GM15510 (cell line): ENCODE results near the gene RHOXF2.

Source experiments
- POLR2A ChIP-seq: IDR thresholded peaks from 3 replicates; pipeline ENCODE4 v1.6.1; 2011; ENCODE audit warnings: borderline replicate concordance; ENCODE audit not compliant: insufficient read length; ENCODE audit errors: extremely low read depth

The RHOXF2 gene

GRCh38 chrX:120205816-120206753 lies 47.7 kb downstream of the RHOXF2 start:
- no peak for TF ChIP-seq POLR2A

GRCh38 chrX:120207009-120207605 lies 48.7 kb downstream of the RHOXF2 start:
- TF ChIP-seq POLR2A, result no peak

DNA sequence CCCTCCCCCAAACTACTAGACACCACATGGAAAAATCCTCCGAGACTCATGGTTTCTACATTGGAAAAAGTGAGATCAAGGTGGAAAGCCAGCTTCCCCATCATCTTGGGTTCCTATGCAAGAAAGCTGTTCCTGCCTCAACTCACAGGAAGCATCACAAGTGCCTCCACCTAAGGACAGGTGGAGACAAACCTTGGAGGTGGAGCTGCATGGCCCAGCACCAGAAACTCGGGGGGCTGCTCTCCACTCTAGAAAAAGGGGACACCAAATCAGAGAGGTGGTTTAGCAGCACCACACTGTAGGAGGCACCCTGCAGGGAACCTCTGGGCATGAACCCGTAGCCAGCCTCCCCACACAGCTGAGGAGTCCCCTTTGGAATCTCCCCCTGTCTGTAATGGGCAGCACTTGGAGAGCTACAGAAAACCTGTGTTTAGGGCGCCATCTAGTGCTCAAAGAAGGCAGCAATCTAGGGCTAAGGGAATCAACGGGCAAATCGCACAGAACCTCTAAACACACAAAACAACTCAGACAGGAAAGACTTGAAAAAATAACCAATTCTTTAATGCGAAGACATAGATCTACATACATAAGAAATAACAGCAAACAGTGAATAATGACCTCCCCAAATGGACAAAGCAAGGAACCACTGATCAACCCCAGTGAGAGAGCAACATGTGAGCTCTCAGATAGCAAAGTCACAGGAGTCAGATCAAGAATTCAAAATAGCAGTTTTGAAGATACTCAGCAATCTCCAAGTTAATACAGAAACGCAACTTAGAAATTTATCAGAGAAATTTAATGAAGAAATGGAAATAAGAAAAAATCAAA lies 55.2 kb downstream of the RHOXF2 start:
- TF ChIP-seq POLR2A, result no peak
